GM19023 (cell line): Measurements from ENCODE around the gene CIRBP.

Experiments used
- ATAC-seq: cut with Tn5 transposase; IDR thresholded peaks from one replicate; pipeline ENCODE4 v1.9.1; 2021; ENCODE audit warnings: mild to moderate bottlenecking, moderate library complexity; ENCODE audit not compliant: unreplicated experiment

The CIRBP gene

DNA sequence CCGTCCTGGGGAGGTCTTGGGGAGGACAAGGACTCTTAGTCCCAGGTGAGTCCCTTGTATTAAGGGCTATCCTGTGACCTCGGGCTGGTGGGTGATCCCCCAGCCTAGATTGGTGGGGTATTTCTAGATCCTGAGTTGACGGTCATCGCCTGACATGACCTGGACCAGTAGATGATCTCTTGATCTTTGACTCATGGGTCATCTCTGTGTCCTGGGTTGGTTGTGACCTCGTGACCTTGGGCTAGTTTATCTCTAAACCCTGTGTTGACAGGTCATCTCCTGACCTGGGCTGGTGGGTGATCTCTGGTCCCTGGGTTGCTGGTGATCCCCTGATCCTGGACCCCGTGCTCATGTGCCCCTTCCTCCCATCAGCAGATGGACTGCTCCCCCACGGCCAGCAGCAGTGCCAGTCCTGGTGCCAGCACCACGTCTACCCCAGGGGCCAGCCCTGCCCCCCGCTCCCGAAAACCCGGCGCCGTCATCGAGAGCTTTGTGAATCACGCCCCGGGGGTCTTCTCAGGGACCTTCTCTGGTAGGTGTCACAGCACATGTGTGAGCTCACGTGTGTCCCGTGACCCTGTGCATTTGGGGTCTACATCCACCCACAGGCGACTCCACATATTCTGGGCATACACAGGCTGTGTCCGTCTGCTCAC is 14.5 kb upstream of the CIRBP start:
- ATAC-seq = no peak

- no peak for ATAC-seq
Measured at GRCh38 chr19:1255186-1256161, 13.7 kb upstream of the CIRBP start.

- ATAC-seq = no peak
Measured at GRCh38 chr19:1256646-1257474, 12.3 kb upstream of the CIRBP start.

DNA sequence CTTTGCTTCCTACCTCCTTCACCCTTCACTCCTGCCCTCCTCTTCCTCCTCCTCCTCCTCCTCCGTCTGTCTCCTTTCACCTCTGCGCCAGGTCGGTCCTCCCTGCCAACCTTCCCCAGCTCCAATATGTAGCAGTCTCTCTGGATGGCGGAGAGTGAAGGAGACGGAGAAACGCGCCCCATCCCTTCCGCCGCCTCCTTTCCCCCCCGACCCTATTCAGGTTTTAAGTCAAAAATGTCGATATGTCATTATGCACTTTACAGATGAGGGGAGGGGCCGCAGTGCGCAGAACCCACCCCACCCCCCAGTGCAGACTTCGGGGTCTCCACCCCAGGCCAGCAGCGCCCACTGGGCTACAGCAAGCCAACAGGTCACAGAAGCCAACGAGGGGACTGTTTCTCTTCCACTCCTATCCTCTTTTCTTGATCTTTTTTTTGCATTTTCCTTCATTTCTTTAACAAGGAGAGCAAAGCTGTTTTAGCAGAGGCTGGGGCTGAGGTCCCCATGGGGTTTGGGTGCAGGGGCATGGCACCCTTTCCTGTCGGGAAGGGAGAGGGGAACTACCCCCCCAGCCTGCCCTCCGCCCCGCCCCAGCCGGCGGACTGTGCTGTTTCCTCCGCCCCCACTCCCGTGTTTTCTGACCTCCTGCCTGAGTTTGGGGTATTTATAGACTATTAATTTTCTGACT is 11.5 kb upstream of the CIRBP start:
- ATAC-seq = no peak

DNA sequence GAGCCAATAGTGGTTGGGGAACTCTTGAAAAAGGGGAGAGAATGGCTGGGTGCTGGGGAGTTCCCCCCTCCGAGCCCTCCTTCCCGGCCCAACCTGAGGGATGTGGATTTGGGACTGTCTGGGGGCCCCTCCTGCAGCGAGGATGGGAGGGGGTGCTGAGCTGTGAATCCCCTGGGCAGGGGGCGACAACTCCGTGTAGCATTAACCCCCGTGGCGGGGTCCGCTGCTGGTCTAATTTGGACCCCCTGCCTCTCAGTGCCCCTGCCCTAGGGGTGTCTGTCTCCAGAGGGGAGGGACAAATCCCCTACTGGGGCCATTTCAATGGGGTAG is 11.0 kb upstream of the CIRBP start:
- ATAC-seq = no peak

- ATAC-seq = no peak
Measured at GRCh38 chr19:1258707-1259205, 10.4 kb upstream of the CIRBP start.

GRCh38 chr19:1259206-1259875 is 9.8 kb upstream of the CIRBP start:
- peak; percentile 30 for ATAC-seq

DNA sequence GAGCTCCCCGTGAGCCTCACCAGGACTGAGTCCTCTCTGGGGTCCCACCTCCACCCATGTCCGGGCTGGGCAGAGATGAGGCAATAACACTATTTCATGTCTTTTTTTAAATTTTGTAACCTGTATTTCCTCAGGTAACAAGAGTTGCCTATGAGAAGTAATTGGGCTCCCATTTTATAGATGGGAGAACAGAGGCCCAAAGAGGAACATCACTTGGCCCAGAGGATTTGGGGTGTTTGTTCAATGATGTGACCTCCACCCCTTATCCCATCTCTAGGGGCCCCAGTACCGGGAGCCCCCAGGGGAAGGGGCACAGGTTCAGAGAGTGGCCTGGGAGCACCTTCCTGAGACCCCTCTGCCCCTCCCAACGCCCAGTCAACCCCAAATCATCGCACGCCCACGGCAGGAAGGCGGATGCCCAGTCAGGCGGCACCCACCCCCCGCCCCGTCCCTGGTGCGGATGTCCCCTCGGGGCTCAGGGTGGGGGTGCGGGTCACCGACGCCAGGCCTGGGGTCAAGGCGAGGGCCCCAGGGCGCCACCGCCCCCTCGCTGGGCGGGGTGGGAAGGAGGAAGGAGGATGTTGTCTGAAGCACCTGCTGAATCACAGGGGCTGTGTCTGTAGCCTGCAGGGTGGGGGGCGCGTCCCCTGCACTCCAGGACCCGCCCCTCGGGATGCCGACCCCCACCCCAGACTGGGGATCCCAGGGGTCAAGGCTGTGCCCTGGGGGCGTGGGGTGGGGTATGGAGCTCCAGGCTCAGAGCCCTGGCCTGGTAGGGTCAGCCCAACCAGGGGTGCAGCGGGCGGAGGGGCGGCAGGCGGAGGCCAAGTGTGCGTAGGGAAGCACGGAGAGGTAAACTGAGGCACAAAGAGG is 9.0 kb upstream of the CIRBP start:
- peak; percentile 3 for ATAC-seq

- ATAC-seq = peak; percentile 69
Measured at GRCh38 chr19:1260749-1261537, 8.2 kb upstream of the CIRBP start.

- no peak for ATAC-seq
Measured at GRCh38 chr19:1261538-1261797, 7.7 kb upstream of the CIRBP start.

DNA sequence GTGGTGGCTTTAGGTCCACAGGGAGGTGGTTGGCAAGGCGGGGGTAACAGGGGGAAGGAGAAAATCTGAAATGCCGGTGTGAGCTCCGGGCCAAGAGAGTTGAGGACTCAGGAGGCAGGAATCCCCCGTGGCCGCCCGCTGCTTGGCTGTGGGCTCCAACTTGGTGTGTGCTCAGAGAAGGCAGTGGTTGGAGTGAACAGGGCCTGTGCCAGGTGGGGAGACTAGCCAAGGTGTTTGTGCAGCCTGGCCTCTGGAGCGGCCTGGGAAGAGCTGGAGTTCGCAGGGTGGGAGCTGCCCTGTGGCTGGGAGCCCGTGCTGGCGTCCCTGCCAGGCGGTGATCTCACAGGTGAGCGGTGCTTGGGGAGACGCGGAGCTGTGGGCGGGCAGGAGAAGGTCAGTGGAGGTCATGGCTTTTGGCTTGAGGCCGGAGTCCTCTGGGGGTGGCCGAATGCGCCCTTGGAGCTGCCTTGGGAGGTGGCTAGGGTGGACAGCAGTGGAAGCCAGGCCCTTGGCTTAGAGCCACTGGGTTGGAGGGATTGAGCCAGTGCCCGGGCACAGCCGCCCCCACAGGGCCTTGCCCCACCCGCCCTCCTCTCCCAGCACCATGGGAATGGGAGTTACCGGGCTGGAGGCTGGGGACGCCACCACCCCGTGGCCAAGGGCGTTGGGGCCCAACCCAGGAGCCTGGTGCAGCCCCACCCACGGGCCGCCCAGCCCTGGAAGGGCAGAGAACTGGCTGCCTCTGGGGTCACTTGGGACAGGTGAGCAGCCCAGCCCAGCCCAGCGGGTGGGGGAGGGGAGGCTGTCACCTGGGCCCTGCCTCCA is 7.1 kb upstream of the CIRBP start:
- ATAC-seq = no peak

DNA sequence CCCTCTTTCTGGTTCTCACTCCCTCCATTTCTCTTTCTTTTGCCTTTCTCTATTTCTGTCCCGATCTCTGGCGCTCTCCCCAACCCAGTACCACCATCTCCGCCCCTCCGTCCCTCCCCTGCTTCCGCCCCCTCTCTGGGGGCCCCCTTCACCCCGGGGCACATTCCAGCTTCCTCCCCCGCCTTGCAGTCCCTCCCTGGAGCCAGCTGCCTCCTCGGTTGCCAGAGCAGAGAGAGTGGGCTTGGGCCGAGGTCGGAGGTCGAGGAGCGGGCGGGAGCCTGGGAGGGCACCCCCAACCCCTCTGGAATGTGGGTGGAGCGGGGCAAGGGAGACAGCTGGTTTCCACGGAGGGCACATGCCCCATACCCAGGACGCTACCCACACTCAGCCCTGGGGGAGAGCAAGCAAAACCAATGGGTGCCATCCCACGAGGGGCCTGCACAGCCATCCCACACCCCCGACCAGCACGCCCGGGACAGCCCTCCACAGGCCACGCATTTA is 6.5 kb upstream of the CIRBP start:
- no peak for ATAC-seq

DNA sequence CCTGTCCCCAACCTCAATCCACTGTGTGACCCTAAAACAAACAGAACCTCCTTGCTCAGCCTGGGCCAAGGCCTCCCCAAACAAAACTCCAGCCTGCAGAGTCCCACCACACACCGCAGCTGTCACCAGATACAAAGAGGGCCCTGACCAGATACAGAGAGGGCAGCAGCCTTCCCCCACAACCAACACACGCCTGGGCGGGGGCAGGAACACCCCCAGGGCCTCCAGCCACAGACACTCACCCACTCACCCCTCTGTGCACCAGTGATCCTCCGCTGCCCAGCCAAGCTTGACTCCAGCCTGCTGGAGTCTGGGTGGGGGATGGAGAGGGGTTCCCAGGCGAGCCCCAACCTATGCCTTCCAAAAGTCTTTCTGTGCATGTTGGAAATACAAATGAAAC is 5.9 kb upstream of the CIRBP start:
- no peak for ATAC-seq

DNA sequence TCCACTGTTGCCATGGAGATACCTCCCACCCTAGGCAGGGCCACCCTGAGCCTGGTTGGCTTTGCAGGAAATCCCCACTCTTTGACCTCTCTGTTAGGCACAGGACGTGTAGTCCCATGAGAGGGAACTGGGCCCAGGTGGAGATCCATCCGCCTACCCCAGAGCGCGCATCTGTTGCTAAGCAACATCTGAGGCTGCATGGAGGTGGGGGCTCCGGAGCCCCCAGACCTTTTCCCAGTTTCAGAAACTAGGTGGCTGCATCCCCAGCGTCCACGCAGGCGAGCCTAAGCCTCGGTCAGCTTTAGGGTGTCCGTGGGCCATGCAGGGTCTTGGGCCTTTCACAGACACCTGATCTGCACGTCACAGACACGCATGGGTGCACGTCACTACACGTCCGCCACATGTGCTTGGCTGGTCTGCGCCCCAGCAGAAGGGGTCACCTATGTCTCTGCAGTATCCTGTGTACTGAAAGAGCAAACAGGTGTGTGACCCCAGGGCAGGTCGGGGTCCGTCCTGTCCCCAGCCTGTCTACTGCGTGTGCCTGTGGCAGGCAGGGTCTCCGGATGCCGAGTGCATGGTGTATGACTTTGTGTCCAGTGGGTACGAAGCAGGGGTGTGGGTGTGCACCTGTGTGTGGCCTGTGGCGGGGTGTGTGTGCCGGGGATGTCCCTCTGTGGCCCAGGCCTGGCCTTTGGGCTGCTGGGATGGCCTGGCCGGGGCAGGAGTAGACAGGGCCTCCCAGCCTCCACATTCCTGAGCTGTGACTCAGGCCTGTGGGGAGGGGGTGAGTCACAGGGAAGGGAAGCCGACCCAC is 4.1 kb upstream of the CIRBP start:
- ATAC-seq = no peak

GRCh38 chr19:1265615-1266128 is 3.5 kb upstream of the CIRBP start:
- ATAC-seq = no peak

- no peak for ATAC-seq
Measured at GRCh38 chr19:1266129-1266915, 2.8 kb upstream of the CIRBP start.
